Hepatocyte (in vitro differentiated cells): Measurements from ENCODE around the gene RBM33.

Experiments used
- CTCF ChIP-seq: fragments of 200-600 bp; sonication (generic); IDR thresholded peaks from 2 replicates; pipeline ENCODE4 v1.5.1; 2016; ENCODE audit warnings: antibody characterized with exemption, mild to moderate bottlenecking; ENCODE audit not compliant: poor library complexity
- EZH2 ChIP-seq: fragments of 200-600 bp; sonication (generic); IDR thresholded peaks from 2 replicates; pipeline ENCODE4 v1.6.1; 2016; ENCODE audit warnings: antibody characterized with exemption, mild to moderate bottlenecking, borderline replicate concordance
- EZH2phosphoT487 ChIP-seq: fragments of 200-600 bp; sonication (generic); IDR thresholded peaks from one replicate; pipeline ENCODE4 v1.6.1; 2018; ENCODE audit warnings: antibody characterized with exemption, mild to moderate bottlenecking, low read depth, moderate library complexity; ENCODE audit not compliant: unreplicated experiment, severe bottlenecking

GRCh38 chr7:155648752-155649339 is 4.4 kb downstream of the RBM33 start:
- TF ChIP-seq CTCF: no peak
- no peak for TF ChIP-seq EZH2phosphoT487
- no peak for TF ChIP-seq EZH2
